Activated CD8-positive, alpha-beta memory T cell treated with anti-CD3 and anti-CD28 coated beads, Interleukin-2, amount 50 U/mL, for 48 hours (primary cell): ENCODE data around the gene ARPC1A.
"Not testable (repeated sequence)": the region's sequence is repeated elsewhere in the genome, so short reads cannot be mapped to it uniquely, and the experiment has no call there.

Source experiments
- DNase-seq: peaks from one replicate; pipeline ENCODE4 v3.0.0-alpha.2; 2020

Gene ARPC1A

GRCh38 chr7:99324559-99324958 is 1.1 kb upstream of the ARPC1A start:
- DNase-seq: peak; percentile 53

- no peak for DNase-seq
Observed at GRCh38 chr7:99325001-99325493, 651 bp upstream of the ARPC1A start.

- no peak for DNase-seq
Observed at GRCh38 chr7:99326408-99326782, 697 bp downstream of the ARPC1A start.

- peak; percentile 57 for DNase-seq
Observed at GRCh38 chr7:99330314-99330961, 4.7 kb downstream of the ARPC1A start.

- DNase-seq: peak; percentile 56
Observed at GRCh38 chr7:99331002-99331401, 5.3 kb downstream of the ARPC1A start.

- peak; percentile 12 for DNase-seq
Observed at GRCh38 chr7:99339595-99339994, 13.9 kb downstream of the ARPC1A start.

- no peak for DNase-seq
Observed at GRCh38 chr7:99340659-99341058, 15.0 kb downstream of the ARPC1A start.

GRCh38 chr7:99344061-99344647 is 18.5 kb downstream of the ARPC1A start:
- peak; percentile 53 for DNase-seq

- DNase-seq: peak; percentile 13
Observed at GRCh38 chr7:99350641-99351040, 24.9 kb downstream of the ARPC1A start.

- DNase-seq: peak; percentile 23
Observed at GRCh38 chr7:99352247-99352646, 26.5 kb downstream of the ARPC1A start.

- peak; percentile 2 for DNase-seq
Observed at GRCh38 chr7:99355098-99355497, 29.4 kb downstream of the ARPC1A start.

GRCh38 chr7:99357701-99358490 is 32.2 kb downstream of the ARPC1A start:
- peak; percentile 30 for DNase-seq

- DNase-seq: not testable (repeated sequence)
Observed at GRCh38 chr7:99358521-99358920, 32.8 kb downstream of the ARPC1A start.

GRCh38 chr7:99359465-99360154 is 33.9 kb downstream of the ARPC1A start:
- DNase-seq: no peak

GRCh38 chr7:99362801-99363200 is 37.1 kb downstream of the ARPC1A start:
- no peak for DNase-seq

- no peak for DNase-seq
Observed at GRCh38 chr7:99363286-99363685, 37.6 kb downstream of the ARPC1A start.

GRCh38 chr7:99365318-99366141 is 39.8 kb downstream of the ARPC1A start:
- peak; percentile 74 for DNase-seq

GRCh38 chr7:99366646-99367045 is 40.9 kb downstream of the ARPC1A start:
- DNase-seq: no peak

GRCh38 chr7:99368750-99369389 is 43.2 kb downstream of the ARPC1A start:
- no peak for DNase-seq

- no peak for DNase-seq
Observed at GRCh38 chr7:99369767-99370391, 44.2 kb downstream of the ARPC1A start.

- DNase-seq: no peak
Observed at GRCh38 chr7:99371376-99371920, 45.8 kb downstream of the ARPC1A start.
